ENCODE results near the gene TRIM2.

GRCh38 chr4:153341575-153342090, 137.4 kb downstream of the TRIM2 start:
- TF ChIP-seq CTCF (conservative IDR thresholded peaks at IDR 0.05) (no peak), EZH2 (IDR thresholded peaks at IDR 0.05; ENCODE audit: low read depth) (no peak)

Data from PC-9 (cell line).